H1 (cell line): ENCODE measurements around the gene RCHY1. TPM values are rescaled to one million over a fixed set of nuclear protein-coding genes. Genes with fewer than 3 reads are reported as not detected.

ENCODE experiments used
- CTCF ChIA-PET: fragments of 300-600 bp; sonication (Branson Sonifier 250); formaldehyde crosslinking; loops from one replicate; lab custom pipeline; 2021; ENCODE audit not compliant: partially characterized antibody; lab: Charles Lee
- POLR2A ChIA-PET: fragments of 300-600 bp; sonication (Branson Sonifier 250); formaldehyde crosslinking; loops from one replicate; lab custom pipeline; 2021; ENCODE audit warnings: inconsistent platforms; ENCODE audit not compliant: partially characterized antibody; lab: Charles Lee
- DNase-seq, 2 experiments: peaks; one replicate each; pipeline versions ENCODE4 v3.0.0 to v3.0.0-alpha.2; 2010 to 2022; ENCODE audit warnings: low spot score in 2 of 2, low read depth in 1 of 2, mixed read lengths in 1 of 2
- FAIRE-seq: peaks from 2 replicates; lab custom pipeline; 2011; peaks lifted over from hg19 to GRCh38; lab: Jason Lieb, UNC
- H2AFZ ChIP-seq: 2 replicates; pipeline ENCODE4 v1.8.1; 2012; ENCODE audit warnings: low read length, inconsistent platforms
- H2AK5ac ChIP-seq: 2 replicates; pipeline ENCODE4 v1.6.1; 2013; ENCODE audit warnings: low read depth, low read length
- H2BK120ac ChIP-seq: replicated peaks from 2 replicates; pipeline ENCODE3; 2013; ENCODE audit warnings: low read depth, low read length, inconsistent platforms
- H2BK12ac ChIP-seq: 2 replicates; pipeline ENCODE4 v1.6.1; 2013; ENCODE audit warnings: low read depth, low read length
- H2BK15ac ChIP-seq: 2 replicates; pipeline ENCODE4 v1.6.1; 2013; ENCODE audit warnings: low read length
- H2BK20ac ChIP-seq: 2 replicates; pipeline ENCODE4 v1.6.1; 2013; ENCODE audit warnings: low read length
- H2BK5ac ChIP-seq: 2 replicates; pipeline ENCODE4 v1.6.1; 2013; ENCODE audit warnings: low read depth, low read length
- H3K14ac ChIP-seq: 2 replicates; pipeline ENCODE4 v1.6.1; 2013; ENCODE audit warnings: inconsistent platforms; ENCODE audit not compliant: insufficient read length
- H3K18ac ChIP-seq: 2 replicates; pipeline ENCODE4 v1.6.1; 2013; ENCODE audit warnings: low read length; ENCODE audit errors: extremely low read depth
- H3K23ac ChIP-seq: 2 replicates; pipeline ENCODE4 v1.6.1; 2013; ENCODE audit warnings: inconsistent platforms; ENCODE audit not compliant: insufficient read length
- H3K23me2 ChIP-seq: 2 replicates; pipeline ENCODE4 v1.6.1; 2013; ENCODE audit warnings: low read depth, low read length
- H3K27ac ChIP-seq: 2 replicates; pipeline ENCODE4 v1.6.1; 2011; ENCODE audit warnings: low read depth, low read length, inconsistent platforms
- H3K27me3 ChIP-seq, 4 experiments: replicated peaks in 1 of 4; 1 replicate in 1 of 4; 2 replicates in 3 of 4; pipeline versions ENCODE4 v1.6.1 to v1.8.1; 2011 to 2013; ENCODE audit warnings: low read length in 3 of 4, mild to moderate bottlenecking in 3 of 4, inconsistent platforms in 2 of 4, mixed read lengths in 2 of 4, moderate library complexity in 1 of 4; ENCODE audit not compliant: control insufficient read depth in 3 of 4, insufficient read depth in 3 of 4; ENCODE audit errors: extremely low read depth in 1 of 4
- H3K36me3 ChIP-seq, 4 experiments: 2 replicates each; pipeline versions ENCODE4 v1.6.1 to v1.8.1; 2011 to 2013; ENCODE audit warnings: mild to moderate bottlenecking in 4 of 4, low read length in 3 of 4, moderate library complexity in 2 of 4, control low read depth in 1 of 4, inconsistent platforms in 1 of 4; ENCODE audit not compliant: insufficient read depth in 4 of 4, control insufficient read depth in 2 of 4
- H3K4ac ChIP-seq: replicated peaks from 2 replicates; pipeline ENCODE3; 2013; ENCODE audit warnings: low read length, low read depth, mixed read lengths, inconsistent platforms; ENCODE audit not compliant: insufficient read length
- H3K4me1 ChIP-seq, 4 experiments: replicated peaks in 1 of 4; 1 replicate in 1 of 4; 2 replicates in 3 of 4; pipeline versions ENCODE4 v1.6.1 to v1.8.1; 2011 to 2013; ENCODE audit warnings: low read length in 3 of 4, inconsistent platforms in 2 of 4, mixed read lengths in 1 of 4; ENCODE audit not compliant: insufficient read depth in 4 of 4, control insufficient read depth in 3 of 4
- H3K4me2 ChIP-seq, 2 experiments: 2 replicates each; pipeline versions ENCODE4 v1.6.1 to v1.8.1; 2011 to 2013; ENCODE audit warnings: low read depth in 2 of 2, low read length in 2 of 2, control low read depth in 1 of 2, inconsistent platforms in 1 of 2, mild to moderate bottlenecking in 1 of 2; ENCODE audit not compliant: insufficient read depth in 1 of 2
- H3K4me3 ChIP-seq, 4 experiments: fragments of 200-600, 300-600 bp in 1 of 4; sonication (generic), shearing (Covaris generic), sonication (Bioruptor Twin) in 1 of 4; 2 replicates each; pipeline versions ENCODE4 v1.5.1 to v1.8.1; 2011 to 2016; ENCODE audit warnings: low read length in 4 of 4, low read depth in 3 of 4, control low read depth in 2 of 4, inconsistent platforms in 2 of 4, mild to moderate bottlenecking in 2 of 4, mixed read lengths in 1 of 4, moderate library complexity in 1 of 4; ENCODE audit not compliant: insufficient read depth in 2 of 4; ENCODE audit errors: extremely low read depth in 1 of 4
- H3K56ac ChIP-seq: replicated peaks from 2 replicates; pipeline ENCODE3; 2013; ENCODE audit warnings: low read depth, mild to moderate bottlenecking, mixed read lengths, low read length, inconsistent platforms; ENCODE audit not compliant: insufficient read length
- H3K79me1 ChIP-seq: 2 replicates; pipeline ENCODE4 v1.6.1; 2013; ENCODE audit warnings: low read depth, low read length, control low read depth
- H3K79me2 ChIP-seq, 2 experiments: 2 replicates each; pipeline versions ENCODE4 v1.6.1 to v1.8.1; 2012 to 2013; ENCODE audit warnings: low read length in 2 of 2, mild to moderate bottlenecking in 2 of 2, inconsistent platforms in 1 of 2; ENCODE audit not compliant: insufficient read depth in 2 of 2, control insufficient read depth in 1 of 2
- H3K9ac ChIP-seq, 4 experiments: replicated peaks in 1 of 4; 1 replicate in 1 of 4; 2 replicates in 3 of 4; pipeline versions ENCODE4 v1.6.1 to v1.8.1; 2011 to 2013; ENCODE audit warnings: low read depth in 3 of 4, low read length in 3 of 4, control low read depth in 2 of 4, mild to moderate bottlenecking in 2 of 4, moderate library complexity in 2 of 4, inconsistent platforms in 1 of 4; ENCODE audit errors: extremely low read depth in 1 of 4
- H3K9me3 ChIP-seq, 2 experiments: 2 replicates each; pipeline versions ENCODE4 v1.6.1 to v1.8.1; 2012 to 2013; ENCODE audit warnings: mild to moderate bottlenecking in 2 of 2, moderate library complexity in 2 of 2, control low read depth in 1 of 2, inconsistent platforms in 1 of 2, low read depth in 1 of 2, low read length in 1 of 2, mixed read lengths in 1 of 2; ENCODE audit not compliant: insufficient read depth in 2 of 2
- H4K20me1 ChIP-seq, 2 experiments: replicated peaks in 1 of 2; 2 replicates each; pipeline versions ENCODE3 to v1.8.1; 2011 to 2013; ENCODE audit warnings: inconsistent platforms in 2 of 2, low read length in 2 of 2, mild to moderate bottlenecking in 1 of 2; ENCODE audit not compliant: insufficient read depth in 2 of 2, control insufficient read depth in 1 of 2
- H4K5ac ChIP-seq: 2 replicates; pipeline ENCODE4 v1.6.1; 2013; ENCODE audit warnings: low read length, low read depth, mixed read lengths, inconsistent platforms; ENCODE audit not compliant: insufficient read length
- H4K8ac ChIP-seq: 2 replicates; pipeline ENCODE4 v1.8.0; 2013; ENCODE audit warnings: mild to moderate bottlenecking, moderate library complexity, low read length, inconsistent platforms; ENCODE audit not compliant: insufficient read depth; ENCODE audit errors: extremely low read depth
- H4K91ac ChIP-seq: replicated peaks from 2 replicates; pipeline ENCODE3; 2013; ENCODE audit warnings: low read length, mixed read lengths, inconsistent platforms; ENCODE audit not compliant: insufficient read length
- CBX5 ChIP-seq: fragments of 300-800, 300-1000 bp; sonication (generic); IDR thresholded peaks from 2 replicates; pipeline ENCODE4 v1.7.1; 2016; ENCODE audit warnings: antibody characterized with exemption, low read length, low read depth
- CEBPB ChIP-seq: IDR thresholded peaks from 2 replicates; pipeline ENCODE4 v1.6.1; 2012; ENCODE audit warnings: low read depth, low read length
- CHD1 ChIP-seq: IDR thresholded peaks from 2 replicates; pipeline ENCODE4 v1.6.1; 2012; ENCODE audit warnings: low read depth, low read length, improper control_type of control experiment
- EZH2 ChIP-seq: fragments of 200-600 bp; sonication (generic); IDR thresholded peaks from 2 replicates; pipeline ENCODE4 v1.7.1; 2012; ENCODE audit warnings: low read depth, mild to moderate bottlenecking, moderate library complexity, low read length, inconsistent platforms; ENCODE audit not compliant: severe bottlenecking
- JUN ChIP-seq: IDR thresholded peaks from 2 replicates; pipeline ENCODE4 v1.6.1; 2011; ENCODE audit warnings: low read depth, mild to moderate bottlenecking, improper control_type of control experiment, low read length
- PHF8 ChIP-seq: fragments of 200-600 bp; sonication (generic); conservative IDR thresholded peaks from 2 replicates; pipeline ENCODE4 v1.7.1; 2012; ENCODE audit warnings: low read depth, mild to moderate bottlenecking, inconsistent platforms, low read length, moderate library complexity
- SIRT6 ChIP-seq: IDR thresholded peaks from one replicate; pipeline ENCODE4 v1.7.1; 2012; ENCODE audit warnings: low read length, inconsistent platforms
- ZNF274 ChIP-seq: IDR thresholded peaks from 2 replicates; pipeline ENCODE4 v1.7.0; 2012; ENCODE audit warnings: low read length, borderline replicate concordance; ENCODE audit errors: extremely low read depth
- polyA plus RNA-seq, 7 experiments: library from polyadenylated mRNA; depleted of rRNA in 3 of 7; stranded (reverse) in 5 of 7; unstranded in 2 of 7; fragments of >200 nt in 5 of 7; fragments of 200-250 nt in 2 of 7; gene quantifications; 1 replicate in 5 of 7; 2 replicates in 1 of 7; 4 replicates in 1 of 7; pipeline versions ENCODE4 v1.2.1 to v1.2.3, GENCODE V29; 2011 to 2013; ENCODE audit warnings: missing spikeins in 2 of 7, mixed read lengths in 2 of 7
- total RNA-seq: library from RNA; stranded (reverse); fragmentation: NEBNext Ultra II Directional; extraction: Animal tissue kit (Norgen Biotek cat#: 25700); gene quantifications from 2 replicates; pipeline ENCODE4 v1.2.1, GENCODE V29; 2021

The RCHY1 gene
- total and polyA plus RNA-seq, 2 of the 8 experiments (the other 6 are each of a cell fraction or from before 2014, with no cell fraction given), result 30.3 to 44.0 TPM

GRCh38 chr4:75527482-75527881 is 13.3 kb upstream of the RCHY1 start:
- no peak for TF ChIP-seq CHD1
- no peak for TF ChIP-seq JUN
- no peak for TF ChIP-seq CBX5
- no peak for TF ChIP-seq CEBPB
- no peak for TF ChIP-seq SIRT6
- no peak for TF ChIP-seq EZH2
- TF ChIP-seq PHF8, result no peak
- TF ChIP-seq ZNF274, result no peak

More at GRCh38 chr4:75527482-75527881, 13.3 kb upstream of the RCHY1 start:
- Histone ChIP-seq H3K9ac (no peak overlapping the region), H3K4me3 (no peak overlapping the region), H3K27me3 (no peaks in the 10 kb centered on the region), H2BK120ac (no peak overlapping the region), H4K5ac (no peak overlapping the region), H3K4me1 (no peaks in the 10 kb centered on the region), H3K23ac (no peak overlapping the region), H3K9me3 (peaks cover 4 to 7% of the 10 kb centered on the region in 2 experiments; a peak in 1 of 4 replicates), H3K27ac (no peak overlapping the region), H3K4ac (no peak overlapping the region), H4K20me1 (no peaks in the 10 kb centered on the region), H3K79me1 (no peaks in the 10 kb centered on the region; the same call in 1 of the 2 replicates), H2BK5ac (no peak overlapping the region), H4K8ac (no peak overlapping the region), H3K79me2 (peaks cover 0 to 3% of the 10 kb centered on the region in 2 experiments; a peak in 1 of 4 replicates), H2BK20ac (no peak overlapping the region), H2BK12ac (no peak overlapping the region), H3K4me2 (no peak overlapping the region), H3K23me2 (no peaks in the 10 kb centered on the region), H2BK15ac (no peak overlapping the region), H2AFZ (no peak overlapping the region), H3K36me3 (peaks cover 4 to 54% (median 18%) of the 10 kb centered on the region in 4 experiments; a peak in 7 of 8 replicates), H4K91ac (no peak overlapping the region), H3K14ac (no peak overlapping the region), H2AK5ac (no peak overlapping the region), H3K18ac (no peak overlapping the region), H3K56ac (no peak overlapping the region)
- CTCF ChIA-PET, result interaction anchor here (1.0 to 1.3 kb wide), 2 partner anchors 13 to 28 kb away, joined by 3 to 4 read pairs; partner anchors contain the start of gene ODAPH
- FAIRE-seq, result no peak
- DNase-seq, result no peak
- POLR2A ChIA-PET, result interaction anchor here (0.9 kb wide), 1 partner anchor 13 kb away, joined by 7 read pairs; the partner anchor contains the start of genes RCHY1 and THAP6
